GM19328 (cell line): Measurements from ENCODE around the gene MTO1.
A peak's percentile ranks its signal among the peaks of the same experiment; 100 is the strongest.
"Not testable (repeated sequence)": the region's sequence is repeated elsewhere in the genome, so short reads cannot be mapped to it uniquely, and the experiment has no call there.

Source experiments
- ATAC-seq: cut with Tn5 transposase; IDR thresholded peaks from one replicate; pipeline ENCODE4 v1.9.1; 2021; ENCODE audit warnings: mild to moderate bottlenecking, moderate library complexity; ENCODE audit not compliant: unreplicated experiment

MTO1 gene

GRCh38 chr6:73503027-73503772, 41.7 kb downstream of the MTO1 start:
- ATAC-seq: no peak

- no peak for ATAC-seq
Measured at GRCh38 chr6:73504160-73504559, 42.6 kb downstream of the MTO1 start.

- ATAC-seq: no peak
Measured at GRCh38 chr6:73505142-73505541, 43.6 kb downstream of the MTO1 start.

GRCh38 chr6:73505705-73506104, 44.2 kb downstream of the MTO1 start:
- not testable (repeated sequence) for ATAC-seq

GRCh38 chr6:73506246-73506645, 44.7 kb downstream of the MTO1 start:
- no peak for ATAC-seq

GRCh38 chr6:73508776-73509175, 47.2 kb downstream of the MTO1 start:
- ATAC-seq: no peak

GRCh38 chr6:73509851-73510250, 48.3 kb downstream of the MTO1 start:
- no peak for ATAC-seq

GRCh38 chr6:73511796-73512195, 50.3 kb downstream of the MTO1 start:
- no peak for ATAC-seq

- ATAC-seq: no peak
Measured at GRCh38 chr6:73513496-73513854, 51.9 kb downstream of the MTO1 start.

- ATAC-seq: no peak
Measured at GRCh38 chr6:73514746-73515110, 53.2 kb downstream of the MTO1 start.

- ATAC-seq: peak; percentile 40
Measured at GRCh38 chr6:73515204-73515655, 53.7 kb downstream of the MTO1 start.

GRCh38 chr6:73516514-73517489, 55.3 kb downstream of the MTO1 start:
- no peak for ATAC-seq

GRCh38 chr6:73518100-73518981, 56.8 kb downstream of the MTO1 start:
- ATAC-seq: not testable (repeated sequence)

- not testable (repeated sequence) for ATAC-seq
Measured at GRCh38 chr6:73518982-73519881, 57.7 kb downstream of the MTO1 start.

GRCh38 chr6:73519926-73520687, 58.6 kb downstream of the MTO1 start:
- ATAC-seq: no peak

- ATAC-seq: peak; percentile 53
Measured at GRCh38 chr6:73520688-73521350, 59.3 kb downstream of the MTO1 start, which contains the start of gene EEF1A1. EEF1A1 (minus strand) TSS chr6:73521032; CDS start chr6:73520026, 1,006 bp downstream.

GRCh38 chr6:73521351-73521985, 59.9 kb downstream of the MTO1 start:
- peak; percentile 33 for ATAC-seq
